HG02943 (cell line): ENCODE data around the gene NT5DC3.
"Not testable (repeated sequence)": the region's sequence is repeated elsewhere in the genome, so short reads cannot be mapped to it uniquely, and the experiment has no call there.

Experiments
- ATAC-seq: cut with Tn5 transposase; IDR thresholded peaks from one replicate; pipeline ENCODE4 v1.9.1; 2021; ENCODE audit warnings: mild to moderate bottlenecking, low read depth, moderate library complexity; ENCODE audit not compliant: unreplicated experiment

NT5DC3 gene

GRCh38 chr12:103811791-103812190, 29.2 kb downstream of the NT5DC3 start:
- ATAC-seq, result no peak

GRCh38 chr12:103810111-103810510, 30.9 kb downstream of the NT5DC3 start:
- no peak for ATAC-seq

GRCh38 chr12:103809639-103810038, 31.4 kb downstream of the NT5DC3 start:
- ATAC-seq, result not testable (repeated sequence)

DNA sequence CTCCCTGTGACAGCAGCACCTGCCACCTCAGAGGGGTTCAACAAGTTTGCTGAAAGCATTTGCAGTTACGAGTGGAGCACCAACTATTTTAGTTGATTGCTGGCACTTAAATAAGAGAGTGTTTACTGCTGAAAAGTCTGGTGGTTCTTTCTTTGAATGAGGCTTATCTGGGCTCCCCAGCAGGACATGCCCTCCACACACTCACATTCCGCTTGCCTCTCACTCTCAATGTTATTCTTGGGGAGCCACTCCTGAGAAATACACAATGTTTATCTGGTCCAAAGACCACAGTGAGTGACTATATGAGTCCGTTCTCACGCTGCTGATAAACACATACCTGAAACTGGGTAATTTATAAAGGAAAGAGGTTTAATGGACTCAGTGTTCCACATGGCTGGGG, 31.9 kb downstream of the NT5DC3 start:
- ATAC-seq, result no peak

DNA sequence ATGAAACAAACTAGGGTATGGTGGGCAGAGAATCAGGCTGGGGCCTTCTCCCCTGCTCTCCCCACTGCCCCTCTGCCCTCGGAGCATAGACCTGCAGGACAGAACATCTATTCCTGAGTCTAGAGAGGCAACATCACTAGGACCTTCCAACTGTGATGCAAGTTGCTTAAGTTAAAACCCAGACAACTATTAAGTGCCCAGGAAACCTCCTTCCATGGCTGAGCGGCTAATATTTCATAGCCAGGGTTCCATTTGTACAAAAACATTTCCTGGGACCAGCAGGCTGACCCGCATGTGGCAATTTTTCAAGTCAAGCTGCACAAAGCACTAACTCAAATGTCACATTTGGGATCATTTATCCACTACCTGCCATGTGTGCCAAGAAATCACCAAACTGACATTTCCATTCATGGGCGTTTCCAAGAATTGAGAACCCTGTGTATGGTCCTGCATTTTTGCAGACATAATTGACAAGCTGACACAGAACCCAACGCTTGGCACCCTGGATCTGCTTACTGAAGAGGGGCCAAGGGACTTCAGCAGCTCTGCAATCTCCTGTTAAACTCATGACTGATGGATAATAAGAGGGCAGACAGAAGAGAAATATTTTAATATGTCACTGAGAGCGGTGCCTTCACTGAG, 32.7 kb downstream of the NT5DC3 start:
- ATAC-seq, result no peak

DNA sequence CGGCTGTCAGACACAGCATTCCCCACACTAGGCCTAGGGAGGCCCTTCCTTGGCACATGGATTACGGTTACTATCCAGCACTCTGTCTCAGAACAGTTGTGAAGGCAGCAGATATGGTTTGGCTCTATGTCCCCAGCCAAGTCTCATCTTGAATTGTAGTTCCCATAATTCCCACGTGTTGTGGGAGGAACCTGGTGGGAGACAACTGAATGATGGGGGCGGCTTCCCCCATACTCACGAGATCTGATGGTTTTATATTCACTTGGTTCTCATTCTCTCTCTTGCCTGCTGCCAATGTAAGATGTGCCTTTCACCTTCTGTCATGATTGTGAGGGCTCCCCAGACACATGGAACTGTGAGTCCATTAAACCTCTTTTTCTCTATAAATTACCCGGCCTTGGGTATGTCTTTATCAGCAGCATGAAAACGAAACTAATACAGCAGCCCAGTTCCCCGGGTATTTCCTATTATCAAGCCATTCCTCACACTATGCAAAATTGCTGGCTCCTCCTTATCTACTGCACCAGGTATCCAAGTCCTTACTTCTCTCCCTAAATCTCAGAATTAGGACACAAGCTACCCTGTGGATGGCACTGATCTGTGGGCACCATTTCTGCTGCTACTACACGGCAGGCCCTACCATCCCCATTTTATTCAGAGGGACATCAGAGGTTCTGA, 33.3 kb downstream of the NT5DC3 start:
- no peak for ATAC-seq

GRCh38 chr12:103806803-103807202, 34.2 kb downstream of the NT5DC3 start:
- ATAC-seq, result no peak

GRCh38 chr12:103805655-103806360, 35.2 kb downstream of the NT5DC3 start:
- no peak for ATAC-seq

DNA sequence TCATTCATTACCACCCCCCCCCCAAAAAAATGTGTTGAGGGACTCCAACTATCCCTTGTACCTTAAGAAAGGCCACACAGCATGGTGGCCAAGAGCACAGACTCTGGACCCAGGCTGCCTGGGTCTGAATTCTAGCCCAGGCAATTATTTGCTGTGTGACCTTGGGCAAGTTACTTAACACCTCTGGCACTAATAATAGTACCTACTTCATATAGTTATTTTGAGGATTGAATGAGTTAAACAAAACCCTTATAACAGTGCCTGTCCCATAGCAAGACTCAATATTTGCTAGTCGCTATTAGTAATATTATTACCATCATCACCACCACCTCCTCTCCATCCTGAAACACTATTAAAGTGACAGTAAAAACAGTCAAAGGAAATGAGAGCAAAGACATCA, 37.2 kb downstream of the NT5DC3 start:
- ATAC-seq, result no peak

DNA sequence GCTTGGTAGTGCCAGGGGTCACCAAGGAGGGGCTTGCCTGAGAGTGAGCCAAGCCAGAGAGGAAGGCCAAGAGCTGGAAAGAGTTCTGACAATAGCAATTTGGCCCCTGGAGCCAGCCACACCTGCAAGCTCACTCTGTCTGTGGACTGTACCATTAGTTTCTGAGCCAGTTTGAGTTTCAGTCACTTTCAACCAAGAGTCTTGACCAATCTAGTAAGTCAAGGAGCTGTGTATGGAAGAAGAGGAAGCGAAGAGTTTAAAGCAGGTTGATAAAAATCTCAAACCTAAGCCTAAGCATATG, 38.5 kb downstream of the NT5DC3 start:
- no peak for ATAC-seq

DNA sequence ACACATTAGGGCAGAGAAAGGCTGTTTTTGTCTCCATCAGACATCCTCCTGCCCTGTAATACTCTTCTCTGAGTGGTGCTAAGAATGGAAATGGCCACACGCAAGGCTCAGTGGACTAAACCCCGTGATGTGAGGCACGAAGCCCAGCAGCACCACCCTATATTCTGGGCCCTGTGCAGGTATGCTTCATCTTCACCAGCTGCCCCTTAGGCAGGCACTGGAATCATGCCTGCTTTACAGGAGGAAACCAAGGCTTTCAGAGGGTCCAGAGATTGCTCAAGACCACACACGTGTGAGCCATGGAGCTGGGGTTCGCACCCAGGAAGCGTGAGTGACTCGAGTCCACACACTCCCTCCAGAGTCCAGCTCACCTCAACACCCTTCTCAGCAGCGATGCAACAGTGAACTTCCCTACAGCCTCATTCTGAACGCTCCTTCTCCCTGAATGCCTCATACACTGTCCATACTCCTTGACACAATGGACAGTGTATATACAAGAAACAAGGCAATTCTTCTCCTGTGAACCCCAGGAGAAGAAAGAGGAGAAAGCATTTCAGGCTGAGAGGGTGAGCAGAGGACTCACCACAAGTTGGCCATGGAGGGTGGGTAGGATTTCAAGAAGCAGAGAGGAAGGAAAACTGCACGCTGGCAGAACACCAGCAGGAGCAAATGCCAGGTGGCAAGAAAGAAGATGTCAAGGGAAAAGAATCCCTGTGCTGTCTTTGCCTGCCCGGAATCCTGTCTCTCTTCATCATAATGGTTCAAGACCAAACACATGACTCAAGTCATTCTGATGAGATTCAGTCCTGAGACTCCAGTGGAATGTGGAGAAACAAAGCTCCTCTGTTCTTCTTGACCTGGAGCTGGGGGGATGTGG, 39.1 kb downstream of the NT5DC3 start:
- ATAC-seq, result no peak

DNA sequence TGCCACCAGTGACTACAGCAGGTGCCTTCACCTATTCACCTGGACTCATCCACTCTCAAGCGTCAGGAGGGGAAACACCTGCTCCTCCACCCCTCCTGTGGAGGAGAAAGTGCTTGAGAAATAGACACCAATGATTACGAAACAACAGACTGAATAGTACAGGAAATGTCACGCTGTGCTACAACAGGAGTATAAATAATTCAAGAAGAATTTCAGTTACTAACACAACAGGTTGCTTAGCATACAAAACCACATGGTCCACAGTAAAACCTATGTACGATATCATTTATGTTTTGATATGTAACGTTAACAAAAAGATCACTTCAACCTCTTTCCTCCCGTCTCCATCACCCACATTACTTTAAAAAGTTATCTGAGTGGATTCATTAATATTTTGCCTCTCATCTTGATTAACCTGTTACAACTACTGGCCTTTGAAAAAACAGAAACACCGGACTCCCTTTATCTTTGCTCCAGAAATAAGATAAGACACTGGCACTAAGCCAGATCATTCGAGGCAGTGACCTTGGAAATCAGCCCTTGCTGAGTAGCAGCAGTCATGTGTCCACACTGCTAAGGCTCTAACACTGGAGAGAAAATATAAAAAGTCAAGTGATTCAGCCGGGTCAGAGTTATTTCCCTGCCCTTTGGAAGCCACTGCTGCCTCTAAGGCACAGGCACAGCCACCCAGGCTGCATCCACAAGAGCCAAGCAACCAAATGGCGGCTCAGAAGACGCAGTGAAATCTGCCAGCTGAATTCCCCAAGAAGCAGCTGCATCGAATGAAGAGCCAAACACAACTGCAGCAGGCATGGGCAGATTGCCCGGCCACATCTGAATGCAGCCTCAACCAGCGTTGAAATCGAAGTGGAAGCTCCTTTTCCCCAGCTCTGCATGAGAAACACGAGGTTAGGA, 40.9 kb downstream of the NT5DC3 start:
- ATAC-seq, result no peak

DNA sequence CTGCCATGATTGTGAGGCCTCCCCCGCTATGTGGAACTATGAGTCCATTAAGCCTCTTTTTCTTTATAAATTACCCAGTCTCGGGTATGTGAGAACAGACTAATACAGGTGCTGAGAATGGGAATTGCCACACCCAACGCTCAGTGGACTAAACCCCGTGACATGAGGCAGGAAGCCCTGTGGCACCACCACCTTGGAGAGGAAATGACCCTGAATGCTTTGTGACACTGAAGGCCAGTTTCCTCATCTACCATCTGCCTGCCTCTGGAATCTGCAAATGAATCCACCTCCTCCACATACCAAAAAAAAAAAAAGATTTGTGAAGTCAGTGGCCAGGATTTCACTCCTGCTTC, 41.6 kb downstream of the NT5DC3 start:
- ATAC-seq, result no peak

GRCh38 chr12:103798586-103798985, 42.4 kb downstream of the NT5DC3 start:
- ATAC-seq, result no peak

DNA sequence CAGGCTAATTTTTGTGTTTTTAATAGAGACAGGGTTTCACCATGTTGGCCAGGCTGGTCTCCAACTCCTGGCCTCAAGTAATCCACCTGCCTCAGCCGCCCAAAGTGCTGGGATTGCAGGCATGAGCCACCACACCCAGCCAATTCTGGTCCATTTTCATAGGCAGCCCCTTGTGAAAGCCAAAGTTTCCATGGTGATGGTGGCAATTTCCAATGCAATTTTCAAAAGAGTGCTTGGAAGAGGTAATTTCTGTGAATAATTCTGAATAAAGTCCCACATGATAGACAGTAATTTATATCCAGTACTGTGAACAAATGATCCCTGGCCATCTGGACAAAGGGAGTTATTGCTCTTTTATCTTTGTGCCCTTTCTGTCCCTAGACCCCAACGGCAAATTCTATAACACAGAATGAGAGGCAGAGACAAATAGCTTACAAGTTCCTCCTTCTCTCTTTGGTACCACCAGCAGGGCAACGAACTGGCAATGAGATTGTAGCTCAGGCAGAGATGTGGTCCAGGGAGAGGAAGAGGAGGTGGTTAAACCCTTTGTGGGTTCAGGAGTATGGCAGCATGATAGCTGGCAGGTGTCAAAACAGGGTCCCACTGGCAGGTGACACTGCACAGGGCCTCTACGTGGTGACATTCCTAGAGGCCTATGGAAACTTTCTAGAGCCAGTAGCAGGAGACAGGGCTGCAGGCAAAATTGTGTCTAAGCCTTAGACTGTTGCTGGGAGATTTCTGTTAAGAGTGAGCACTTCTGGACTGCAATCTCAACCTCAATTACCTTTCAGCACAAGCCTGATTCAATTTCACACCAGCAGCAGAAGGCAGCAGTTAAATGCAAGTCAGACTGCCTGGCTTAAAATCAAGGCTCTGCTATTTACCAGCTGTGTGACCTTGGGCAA, 46.5 kb downstream of the NT5DC3 start:
- ATAC-seq, result no peak

DNA sequence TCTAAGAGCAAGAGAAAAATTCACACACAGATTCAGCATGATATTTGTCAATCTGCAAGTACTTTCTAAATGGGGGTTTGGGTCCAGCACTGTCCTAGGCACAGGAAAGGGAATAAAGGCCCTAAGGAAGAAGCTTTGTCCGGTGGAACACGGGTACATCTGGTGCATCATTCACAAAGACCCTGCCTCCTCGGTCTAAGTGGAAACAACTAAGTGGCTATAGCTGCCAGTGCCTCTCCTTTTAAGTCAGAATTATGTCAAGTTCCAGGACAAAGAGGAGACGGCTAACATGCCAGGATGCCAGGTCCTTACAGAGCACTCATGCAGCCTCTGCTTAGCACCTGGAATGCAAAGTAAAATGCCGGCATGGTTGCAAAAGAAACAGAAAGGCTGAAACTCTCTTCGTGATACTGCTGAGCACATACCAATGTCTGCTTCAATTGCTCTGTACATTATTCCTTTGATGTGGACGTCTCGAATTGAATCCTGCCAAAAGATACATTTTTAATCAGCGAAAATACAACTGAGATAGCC, 47.5 kb downstream of the NT5DC3 start:
- no peak for ATAC-seq

DNA sequence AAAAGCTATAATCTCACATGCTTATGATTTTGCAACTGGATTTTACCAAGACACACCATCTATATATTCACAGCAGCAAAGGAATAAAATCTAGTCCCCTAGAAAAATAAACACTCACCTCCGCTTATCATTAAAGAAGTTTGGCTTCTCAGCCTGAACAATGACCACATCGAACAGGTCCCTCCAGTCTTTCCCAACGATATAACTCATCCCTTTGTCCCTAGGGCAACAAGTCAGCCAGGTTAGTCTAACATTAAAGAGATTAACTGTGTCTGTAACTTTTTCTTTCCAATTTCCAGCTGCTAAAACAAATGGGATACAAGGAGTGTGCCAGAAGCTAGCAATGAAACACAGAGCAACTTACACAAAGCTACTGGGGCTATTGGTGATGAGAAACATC, 48.0 kb downstream of the NT5DC3 start:
- no peak for ATAC-seq

GRCh38 chr12:103791350-103791920, 49.6 kb downstream of the NT5DC3 start:
- ATAC-seq, result no peak

DNA sequence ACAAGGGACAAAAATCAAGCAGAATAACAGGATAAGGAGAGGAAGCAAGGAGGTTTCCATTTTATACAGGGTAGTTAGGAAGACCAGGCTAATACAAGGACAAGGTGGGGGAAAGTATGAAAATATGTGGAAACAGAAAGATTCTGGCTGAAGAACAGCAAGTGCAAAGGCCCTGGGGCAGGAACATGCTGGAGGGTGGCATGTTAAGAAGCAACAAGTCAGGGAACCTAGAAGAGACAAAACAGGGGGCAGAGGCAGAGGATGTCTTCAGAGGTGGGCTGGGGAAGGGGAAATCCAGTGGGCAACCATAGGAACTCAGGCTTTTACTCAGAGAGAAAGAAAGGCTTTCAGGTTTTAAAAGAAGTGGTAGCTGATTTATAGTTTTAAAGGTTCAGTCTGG, 54.8 kb downstream of the NT5DC3 start:
- ATAC-seq, result no peak
